Activated naive CD4-positive, alpha-beta T cell treated with anti-CD3 and anti-CD28 coated beads, Interleukin-2, amount 50 U/mL, for 72 hours (primary cell): ENCODE measurements around the gene TP73. TPM values are rescaled to one million over a fixed set of nuclear protein-coding genes. Genes with fewer than 3 reads are reported as not detected.

ENCODE experiments used
- ATAC-seq, 2 donors: fragments of 150-1000 bp; cut with Tn5 transposase; 2 replicates each; pipeline ENCODE4 v1.10.0; 2021; ENCODE audit warnings: mild to moderate bottlenecking in 2 of 2, moderate library complexity in 2 of 2
- DNase-seq, 2 donors: peaks; one replicate each; pipeline ENCODE4 v3.0.0; 2021 to 2022; ENCODE audit warnings: low spot score in 2 of 2
- H3K27ac Mint-ChIP-seq, 2 donors: one replicate each; pipeline ENCODE4 v1.8.0; 2022; ENCODE audit warnings: mild to moderate bottlenecking in 2 of 2, mixed read lengths in 2 of 2
- H3K36me3 Mint-ChIP-seq, 2 donors: one replicate each; pipeline ENCODE4 v1.8.0; 2022; ENCODE audit warnings: mixed read lengths in 2 of 2
- H3K9me3 Mint-ChIP-seq, 2 donors: one replicate each; pipeline ENCODE4 v1.8.0; 2022; ENCODE audit warnings: mixed read lengths in 2 of 2
- total RNA-seq, 2 donors: library from RNA; stranded (reverse); gene quantifications; one replicate each; pipeline ENCODE4 v1.2.3, GENCODE V29; 2022

Gene TP73
- total RNA-seq, 2 donors from 2014 or later, result 0.30 to 0.39 TPM

- H3K9me3 Mint-ChIP-seq, result no peaks in the 10 kb centered on the region
- no peak overlapping the region for H3K27ac Mint-ChIP-seq
- no peak for DNase-seq
- no peak for ATAC-seq
- H3K36me3 Mint-ChIP-seq, result no peaks in the 10 kb centered on the region
These were observed 48.3 kb downstream of the TP73 start for GRCh38 chr1:3700631-3701030.

GRCh38 chr1:3702528-3702927 is 50.2 kb downstream of the TP73 start:
- no peaks in the 10 kb centered on the region for H3K36me3 Mint-ChIP-seq
- ATAC-seq, result no peak
- H3K27ac Mint-ChIP-seq, result no peak overlapping the region
- no peak for DNase-seq
- no peaks in the 10 kb centered on the region for H3K9me3 Mint-ChIP-seq

GRCh38 chr1:3702990-3703728 is 50.8 kb downstream of the TP73 start:
- no peak for ATAC-seq
- no peak for DNase-seq
- Mint-ChIP-seq H3K36me3 (no peaks in the 10 kb centered on the region), H3K27ac (no peak overlapping the region), H3K9me3 (no peaks in the 10 kb centered on the region)

- DNase-seq, result no peak
- Mint-ChIP-seq H3K27ac (peak overlapping the region in 1 of 2 donors; percentile 12), H3K9me3 (no peaks in the 10 kb centered on the region), H3K36me3 (no peaks in the 10 kb centered on the region)
- ATAC-seq, result no peak
These were observed 51.6 kb downstream of the TP73 start for GRCh38 chr1:3703786-3704371.

GRCh38 chr1:3705341-3705950 is 53.1 kb downstream of the TP73 start:
- no peaks in the 10 kb centered on the region for H3K9me3 Mint-ChIP-seq
- no peak for ATAC-seq
- DNase-seq, result no peak
- H3K27ac Mint-ChIP-seq, result peak overlapping the region in 1 of 2 donors; percentile 9
- no peaks in the 10 kb centered on the region for H3K36me3 Mint-ChIP-seq

GRCh38 chr1:3706651-3707297 is 54.5 kb downstream of the TP73 start:
- no peaks in the 10 kb centered on the region for H3K36me3 Mint-ChIP-seq
- ATAC-seq (no peak), DNase-seq (no peak)
- H3K9me3 Mint-ChIP-seq, result no peaks in the 10 kb centered on the region
- no peak overlapping the region for H3K27ac Mint-ChIP-seq

GRCh38 chr1:3707298-3707938 is 55.1 kb downstream of the TP73 start:
- no peak overlapping the region for H3K27ac Mint-ChIP-seq
- DNase-seq (no peak), ATAC-seq (no peak)
- no peaks in the 10 kb centered on the region for H3K36me3 Mint-ChIP-seq
- H3K9me3 Mint-ChIP-seq, result no peaks in the 10 kb centered on the region

- DNase-seq (no peak), ATAC-seq (no peak)
- H3K9me3 Mint-ChIP-seq, result no peaks in the 10 kb centered on the region
- no peaks in the 10 kb centered on the region for H3K36me3 Mint-ChIP-seq
- no peak overlapping the region for H3K27ac Mint-ChIP-seq
These were observed 55.6 kb downstream of the TP73 start for GRCh38 chr1:3707939-3708328.

GRCh38 chr1:3708791-3709190 is 56.5 kb downstream of the TP73 start:
- DNase-seq (no peak), ATAC-seq (no peak)
- H3K9me3 Mint-ChIP-seq, result no peaks in the 10 kb centered on the region
- no peaks in the 10 kb centered on the region for H3K36me3 Mint-ChIP-seq
- no peak overlapping the region for H3K27ac Mint-ChIP-seq

- no peak for DNase-seq
- no peak overlapping the region for H3K27ac Mint-ChIP-seq
- no peaks in the 10 kb centered on the region for H3K36me3 Mint-ChIP-seq
- H3K9me3 Mint-ChIP-seq, result no peaks in the 10 kb centered on the region
- no peak for ATAC-seq
These were observed 57.9 kb downstream of the TP73 start for GRCh38 chr1:3710251-3710650.

- no peak overlapping the region for H3K27ac Mint-ChIP-seq
- DNase-seq (no peak), ATAC-seq (no peak)
- H3K9me3 Mint-ChIP-seq, result no peaks in the 10 kb centered on the region
- H3K36me3 Mint-ChIP-seq, result no peaks in the 10 kb centered on the region
These were observed 59.1 kb downstream of the TP73 start for GRCh38 chr1:3711381-3711779.

GRCh38 chr1:3711780-3712451 is 59.6 kb downstream of the TP73 start:
- Mint-ChIP-seq H3K36me3 (no peaks in the 10 kb centered on the region), H3K9me3 (no peaks in the 10 kb centered on the region), H3K27ac (no peak overlapping the region)
- ATAC-seq (no peak), DNase-seq (no peak)

- DNase-seq, result no peak
These were observed 60.5 kb downstream of the TP73 start for GRCh38 chr1:3712573-3713535.

GRCh38 chr1:3713840-3714239 is 61.5 kb downstream of the TP73 start:
- ATAC-seq (no peak), DNase-seq (no peak)
- H3K36me3 Mint-ChIP-seq, result no peaks in the 10 kb centered on the region
- H3K9me3 Mint-ChIP-seq, result no peaks in the 10 kb centered on the region
- H3K27ac Mint-ChIP-seq, result no peak overlapping the region

More at GRCh38 chr1:3712573-3713535, 60.5 kb downstream of the TP73 start:
- Mint-ChIP-seq H3K27ac (no peak overlapping the region), H3K36me3 (no peaks in the 10 kb centered on the region), H3K9me3 (no peaks in the 10 kb centered on the region)
- no peak for ATAC-seq

GRCh38 chr1:3714284-3714741 is 62.0 kb downstream of the TP73 start:
- H3K9me3 Mint-ChIP-seq, result no peaks in the 10 kb centered on the region
- no peak overlapping the region for H3K27ac Mint-ChIP-seq
- ATAC-seq (no peak), DNase-seq (no peak)
- no peaks in the 10 kb centered on the region for H3K36me3 Mint-ChIP-seq
